ENCODE measurements around the gene ADAMTS17. TPM values are rescaled to one million over a fixed set of nuclear protein-coding genes. Genes with fewer than 3 reads are reported as not detected.

ADAMTS17 gene
- total RNA-seq, 1 experiment from 2014 or later, result 4.2 TPM

- Histone ChIP-seq H4K20me1 (ENCODE audit: insufficient read depth) (no peaks in the 10 kb centered on the region), H3K36me3 (ENCODE audit: control insufficient read depth in 1 of 2, insufficient read depth in 2 of 2, low read length in 2 of 2) (no peaks in the 10 kb centered on the region), H3K4me1 (ENCODE audit: control insufficient read depth in 1 of 2, insufficient read depth in 2 of 2, low read length in 2 of 2) (peaks cover 7 to 8% of the 10 kb centered on the region in 2 experiments; a peak in 3 of 4 replicates), H3K9ac (ENCODE audit: low read length) (no peak overlapping the region), H3K4me3 (replicated peaks in 1 of 2; ENCODE audit: low read depth in 1 of 2, low read length in 2 of 2) (no peak overlapping the region), H3K4me2 (ENCODE audit: low read length) (no peak overlapping the region), H3K79me2 (ENCODE audit: insufficient read depth, low read length) (no peaks in the 10 kb centered on the region), H3K27ac (ENCODE audit: low read depth, low read length) (no peak overlapping the region), H3K27me3 (ENCODE audit: insufficient read depth, low read length) (no peaks in the 10 kb centered on the region), H2AFZ (ENCODE audit: low read depth, low read length, poor library complexity, severe bottlenecking) (no peak overlapping the region), H3K9me2 (ENCODE audit: insufficient read depth) (no peaks in the 10 kb centered on the region), H3K9me3 (ENCODE audit: control insufficient read depth in 1 of 2, insufficient read depth in 1 of 2, low read depth in 1 of 2, low read length in 2 of 2) (no peaks in the 10 kb centered on the region)
- no TSS peak for BruUV-seq (replicated peaks)
- ChIA-PET RAD21 (ENCODE audit: low non-redundant PET in 1 of 2, low total read pairs in 2 of 2, uncharacterized antibody in 2 of 2, unreplicated experiment in 2 of 2) (no interaction called here), POLR2A (no interaction called here), CTCF (interaction anchor here (1.0 kb wide), 1 partner anchor 407 kb away, joined by 3 read pairs; no protein-coding TSS in a partner anchor)
- TF ChIP-seq RAD21 (IDR thresholded peaks at IDR 0.05; ENCODE audit: low read depth), result no peak
- no peak for TF ChIP-seq SIN3A (IDR thresholded peaks at IDR 0.05; ENCODE audit: low read depth)
- TF ChIP-seq, protein P1, sequence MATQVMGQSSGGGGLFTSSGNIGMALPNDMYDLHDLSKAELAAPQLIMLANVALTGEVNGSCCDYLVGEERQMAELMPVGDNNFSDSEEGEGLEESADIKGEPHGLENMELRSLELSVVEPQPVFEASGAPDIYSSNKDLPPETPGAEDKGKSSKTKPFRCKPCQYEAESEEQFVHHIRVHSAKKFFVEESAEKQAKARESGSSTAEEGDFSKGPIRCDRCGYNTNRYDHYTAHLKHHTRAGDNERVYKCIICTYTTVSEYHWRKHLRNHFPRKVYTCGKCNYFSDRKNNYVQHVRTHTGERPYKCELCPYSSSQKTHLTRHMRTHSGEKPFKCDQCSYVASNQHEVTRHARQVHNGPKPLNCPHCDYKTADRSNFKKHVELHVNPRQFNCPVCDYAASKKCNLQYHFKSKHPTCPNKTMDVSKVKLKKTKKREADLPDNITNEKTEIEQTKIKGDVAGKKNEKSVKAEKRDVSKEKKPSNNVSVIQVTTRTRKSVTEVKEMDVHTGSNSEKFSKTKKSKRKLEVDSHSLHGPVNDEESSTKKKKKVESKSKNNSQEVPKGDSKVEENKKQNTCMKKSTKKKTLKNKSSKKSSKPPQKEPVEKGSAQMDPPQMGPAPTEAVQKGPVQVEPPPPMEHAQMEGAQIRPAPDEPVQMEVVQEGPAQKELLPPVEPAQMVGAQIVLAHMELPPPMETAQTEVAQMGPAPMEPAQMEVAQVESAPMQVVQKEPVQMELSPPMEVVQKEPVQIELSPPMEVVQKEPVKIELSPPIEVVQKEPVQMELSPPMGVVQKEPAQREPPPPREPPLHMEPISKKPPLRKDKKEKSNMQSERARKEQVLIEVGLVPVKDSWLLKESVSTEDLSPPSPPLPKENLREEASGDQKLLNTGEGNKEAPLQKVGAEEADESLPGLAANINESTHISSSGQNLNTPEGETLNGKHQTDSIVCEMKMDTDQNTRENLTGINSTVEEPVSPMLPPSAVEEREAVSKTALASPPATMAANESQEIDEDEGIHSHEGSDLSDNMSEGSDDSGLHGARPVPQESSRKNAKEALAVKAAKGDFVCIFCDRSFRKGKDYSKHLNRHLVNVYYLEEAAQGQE (IDR thresholded peaks at IDR 0.05; ENCODE audit: low read depth), result no peak
- TF ChIP-seq EZH2 (IDR thresholded peaks at IDR 0.05), result no peak
- no peak for TF ChIP-seq SP1 (IDR thresholded peaks at IDR 0.05; ENCODE audit: low read depth)
- TF ChIP-seq CBX3 (IDR thresholded peaks at IDR 0.05; ENCODE audit: low read depth), result no peak
- TF ChIP-seq POLR2A (IDR thresholded peaks at IDR 0.05; ENCODE audit: borderline replicate concordance, extremely low read depth, insufficient read depth, insufficient read length), result no peak
- no peak for TF ChIP-seq TCF7L2 (IDR thresholded peaks at IDR 0.05; ENCODE audit: borderline replicate concordance, extremely low read depth, insufficient read depth, insufficient read length)
- TF ChIP-seq CEBPB (IDR thresholded peaks at IDR 0.05; ENCODE audit: low read depth), result no peak
- TF ChIP-seq EZH2phosphoT487 (IDR thresholded peaks at IDR 0.05; ENCODE audit: borderline replicate concordance), result no peak
- no peak for TF ChIP-seq ZFX (IDR thresholded peaks at IDR 0.05)
- no peak for TF ChIP-seq ELF1 (IDR thresholded peaks at IDR 0.05; ENCODE audit: borderline replicate concordance, low read depth)
- TF ChIP-seq EGR1 (IDR thresholded peaks at IDR 0.05; ENCODE audit: low read depth), result no peak
- TF ChIP-seq MAX (IDR thresholded peaks at IDR 0.05), result no peak
- no peak for ATAC-seq
- intact Hi-C loops (cut with micrococcal nuclease), result no loop called here
- DNase-seq (ENCODE audit: low read depth, low spot score), result no peak
Measured at GRCh38 chr15:99931703-99932603, 409.8 kb downstream of the ADAMTS17 start.

Data from HCT116 (cell line).